Erythroblast (primary cell): ENCODE results near the gene TLX3.

Experiments
- GATA1 ChIP-seq: IDR thresholded peaks from 2 replicates; pipeline ENCODE4 v1.6.1; 2011; ENCODE audit warnings: low read depth, mild to moderate bottlenecking, control low read depth, low read length, moderate library complexity
- POLR2A ChIP-seq: IDR thresholded peaks from 2 replicates; pipeline ENCODE4 v1.6.1; 2011; ENCODE audit warnings: mild to moderate bottlenecking, low read length

DNA sequence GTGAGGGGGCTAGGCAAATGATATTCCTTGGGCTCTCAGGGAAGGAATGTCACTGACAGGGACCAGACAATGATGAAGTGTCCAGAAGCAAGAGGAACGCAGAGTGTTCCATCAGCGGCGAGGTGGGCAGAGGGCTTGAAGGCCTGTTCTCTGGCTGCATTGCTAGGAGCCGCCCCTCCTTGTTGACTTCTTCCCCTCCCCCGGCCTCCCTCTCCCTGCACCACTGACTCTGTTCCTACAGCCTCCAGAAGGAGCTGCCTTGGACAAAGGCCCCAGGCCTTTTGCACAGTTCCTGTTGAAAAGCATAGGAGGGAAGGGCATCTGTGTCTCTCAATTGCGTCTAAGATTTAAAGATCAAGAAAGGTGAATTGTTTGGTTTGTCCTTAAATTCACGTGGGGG, 12.4 kb downstream of the TLX3 start:
- TF ChIP-seq POLR2A (no peak), GATA1 (no peak)
